AML-193 (cell line): Measurements from ENCODE around the gene LRIG1.

Experiments used
- DNase-seq, 2 experiments: peaks; one replicate each; lab custom pipeline; 2025; lab: John Stamatoyannopoulos, UW

The LRIG1 gene

DNA sequence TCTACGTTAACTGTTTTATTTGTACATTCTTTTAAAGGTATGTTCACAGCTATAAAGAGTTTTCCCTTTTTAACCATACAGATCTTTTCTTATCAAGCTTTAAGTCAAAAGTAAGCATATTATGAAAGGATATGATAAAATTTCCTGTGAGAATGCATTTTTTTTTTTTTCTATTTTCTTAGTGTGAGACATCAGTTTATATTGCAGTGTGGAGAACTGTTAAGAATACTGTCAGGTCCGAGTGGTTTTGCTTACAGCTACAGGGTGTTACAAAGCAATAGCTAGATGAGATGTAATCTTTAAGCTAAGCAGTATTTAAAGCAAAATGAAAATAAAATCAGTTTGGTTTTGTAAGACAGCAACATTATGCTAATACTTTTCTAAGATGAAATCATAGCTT lies 146.8 kb downstream of the LRIG1 start:
- DNase-seq = no peak

DNA sequence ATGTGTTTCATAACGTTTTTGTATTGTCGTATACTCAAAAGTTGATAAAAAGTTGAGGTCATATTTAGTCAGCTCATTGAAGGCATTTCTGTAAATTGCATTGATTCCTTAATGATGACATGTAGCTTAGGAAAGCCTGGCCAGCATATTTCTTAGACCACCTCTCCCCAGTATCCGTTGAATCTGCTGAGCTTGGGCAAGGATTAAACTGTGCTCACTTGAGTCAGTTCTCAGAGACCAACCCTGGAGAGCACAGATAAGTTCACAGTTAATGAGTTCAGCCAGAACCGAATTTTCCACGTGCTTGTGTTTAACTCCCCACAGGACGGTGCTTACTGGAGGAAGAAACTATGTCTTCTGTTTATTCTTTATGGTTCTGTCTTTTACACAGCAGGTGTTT lies 147.3 kb downstream of the LRIG1 start:
- DNase-seq = no peak

DNA sequence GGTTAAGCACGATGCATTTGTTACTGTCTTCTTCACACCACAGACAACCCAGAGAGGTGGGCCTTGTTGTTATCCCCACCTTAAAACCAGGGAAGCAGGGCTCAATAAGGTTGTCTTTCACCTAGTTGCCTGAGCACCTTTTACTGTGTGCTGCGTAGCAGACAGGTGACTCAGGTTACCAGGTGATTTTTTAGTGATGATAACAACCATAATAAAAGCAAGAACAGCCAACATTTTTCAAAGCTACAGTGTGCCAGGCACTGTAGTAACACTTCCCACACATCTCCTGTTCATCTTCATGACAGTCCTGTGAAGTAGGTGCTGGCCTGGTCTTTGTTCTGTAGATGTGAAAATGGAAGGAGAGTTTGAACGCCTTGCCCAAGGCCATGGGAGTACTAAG lies 147.8 kb downstream of the LRIG1 start:
- no peak for DNase-seq

DNA sequence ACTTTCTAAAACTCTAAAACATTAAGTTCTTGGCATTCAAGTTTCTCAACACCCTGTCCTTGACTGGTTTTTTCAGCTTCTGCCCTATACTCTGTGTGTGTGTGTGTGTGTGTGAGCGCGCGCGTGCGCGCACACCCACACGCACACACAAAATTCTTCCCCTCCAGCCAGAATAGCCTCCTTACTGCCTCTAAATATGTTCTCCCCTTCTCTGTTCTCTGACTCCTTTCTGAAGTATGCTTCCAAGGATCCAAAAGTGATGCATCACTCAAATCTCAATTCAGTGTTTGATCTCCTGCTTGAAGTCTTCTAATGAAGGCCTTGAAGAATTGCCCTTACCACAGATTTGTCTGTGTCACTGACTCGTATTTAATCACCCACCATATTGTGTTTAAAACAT lies 150.2 kb downstream of the LRIG1 start:
- no peak for DNase-seq

DNA sequence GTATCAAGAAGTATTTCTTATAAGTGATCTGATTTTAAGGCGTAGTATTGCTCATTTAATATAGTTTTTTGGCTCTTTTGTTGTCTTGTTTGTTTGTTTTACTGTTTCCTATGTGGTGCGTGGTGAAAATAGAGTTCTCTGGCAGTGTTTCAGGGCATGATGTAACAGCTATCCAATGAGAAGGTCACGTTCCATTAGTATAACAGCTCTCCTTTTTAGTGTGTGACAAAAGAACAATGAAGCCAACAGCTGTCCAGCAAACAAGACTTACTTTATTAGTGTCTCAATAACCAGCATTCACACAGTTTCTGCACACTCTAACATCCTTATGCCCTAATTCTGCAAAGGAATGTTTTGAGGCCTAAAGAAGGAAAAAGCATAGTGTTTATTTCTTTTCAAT lies 152.1 kb downstream of the LRIG1 start:
- no peak for DNase-seq

GRCh38 chr3:66344848-66345578 lies 155.8 kb downstream of the LRIG1 start:
- DNase-seq = no peak

DNA sequence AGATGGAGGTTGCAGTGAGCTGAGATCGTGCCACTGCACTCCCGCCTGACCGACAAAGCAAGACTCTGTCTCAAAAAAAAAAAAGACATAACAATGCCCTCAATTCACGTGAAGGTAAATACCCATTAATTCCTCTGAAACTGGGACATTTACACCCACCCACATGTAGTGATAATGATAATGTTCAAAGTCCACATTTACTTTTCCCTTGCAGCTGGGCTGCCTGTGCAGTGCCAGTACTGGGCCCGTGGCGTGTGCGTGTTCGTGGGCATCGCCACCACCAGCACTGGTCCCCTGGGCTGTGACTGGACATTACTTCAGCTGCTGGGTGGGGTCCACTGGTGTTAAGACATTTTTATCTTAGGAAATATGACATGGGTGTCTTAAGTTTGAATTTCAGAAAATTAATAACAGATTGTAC lies 156.4 kb downstream of the LRIG1 start:
- no peak for DNase-seq

GRCh38 chr3:66342717-66343356 lies 158.0 kb downstream of the LRIG1 start:
- DNase-seq = no peak

GRCh38 chr3:66338927-66339326 lies 161.9 kb downstream of the LRIG1 start:
- DNase-seq = no peak

DNA sequence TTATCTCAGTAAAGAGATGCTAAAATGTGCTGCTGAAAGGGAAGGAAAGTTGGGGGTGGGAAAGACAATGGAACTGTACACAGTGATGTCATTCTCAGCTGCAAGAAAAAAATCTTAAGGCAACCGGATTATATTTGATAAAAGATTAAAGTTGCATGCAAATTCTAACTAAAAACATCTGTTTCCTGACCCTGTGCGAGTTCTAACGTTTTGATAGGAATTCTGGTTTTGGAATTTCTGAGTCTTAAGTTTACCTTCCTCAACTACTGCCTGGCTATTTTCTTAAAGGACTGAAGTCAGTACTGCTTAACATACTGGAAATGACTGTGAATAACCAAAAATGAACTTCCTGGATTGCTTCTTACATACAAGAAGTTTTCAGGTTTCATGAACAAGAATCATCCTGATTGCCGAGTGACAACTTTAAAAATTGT lies 164.5 kb downstream of the LRIG1 start:
- DNase-seq = no peak

DNA sequence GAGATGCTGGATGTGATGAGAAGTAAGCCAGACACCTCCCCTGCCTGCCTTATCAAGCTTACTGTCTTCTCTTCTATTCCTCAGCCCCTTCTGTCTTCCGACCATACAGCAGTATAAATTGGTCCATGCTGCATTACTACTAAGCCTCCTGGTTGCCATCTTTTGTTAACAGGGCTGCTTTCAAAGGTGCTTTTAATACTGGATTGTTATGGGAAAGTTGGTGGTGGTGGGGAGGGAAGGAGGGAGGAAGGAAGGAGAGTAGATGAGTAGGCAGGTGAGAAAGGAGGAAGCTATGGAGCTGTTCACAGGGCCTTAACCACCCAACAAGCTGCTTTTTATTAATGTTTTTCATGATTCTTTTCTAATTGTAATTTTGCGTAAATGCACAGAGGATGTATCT lies 165.2 kb downstream of the LRIG1 start:
- no peak for DNase-seq
